Measurements from ENCODE around the gene PRKAR2A. TPM values are rescaled to one million over a fixed set of nuclear protein-coding genes. Genes with fewer than 3 reads are reported as not detected.
A peak's percentile ranks its signal among the peaks of the same experiment; 100 is the strongest.
"Not testable (repeated sequence)": the region's sequence is repeated elsewhere in the genome, so short reads cannot be mapped to it uniquely, and the experiment has no call there.

The PRKAR2A gene
- total RNA-seq, 1 donor from 2014 or later: 35.6 TPM

GRCh38 chr3:48725185-48725855, 122.4 kb downstream of the PRKAR2A start:
- not testable (repeated sequence) for DNase-seq

GRCh38 chr3:48723725-48724124, 123.9 kb downstream of the PRKAR2A start:
- no peak for DNase-seq

DNA sequence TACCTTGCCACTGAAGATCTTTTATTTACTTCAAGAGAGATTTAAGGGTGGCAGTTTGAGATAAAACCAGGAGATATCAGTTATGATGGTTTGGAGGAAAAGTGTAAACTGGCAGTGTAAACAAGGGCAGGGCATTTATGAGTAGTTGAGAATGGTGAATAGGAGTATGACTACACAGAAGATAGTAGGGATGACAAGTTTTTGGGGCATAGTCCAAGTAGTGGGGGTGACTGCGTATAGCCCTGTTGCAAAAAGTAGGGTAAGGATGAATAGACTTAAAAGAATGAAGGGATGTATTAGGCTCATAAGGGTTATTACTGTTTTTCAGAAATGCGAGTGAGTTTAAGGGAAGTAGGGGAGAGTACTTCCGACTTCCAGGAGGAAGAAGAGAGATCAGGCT, 124.4 kb downstream of the PRKAR2A start:
- not testable (repeated sequence) for DNase-seq

DNA sequence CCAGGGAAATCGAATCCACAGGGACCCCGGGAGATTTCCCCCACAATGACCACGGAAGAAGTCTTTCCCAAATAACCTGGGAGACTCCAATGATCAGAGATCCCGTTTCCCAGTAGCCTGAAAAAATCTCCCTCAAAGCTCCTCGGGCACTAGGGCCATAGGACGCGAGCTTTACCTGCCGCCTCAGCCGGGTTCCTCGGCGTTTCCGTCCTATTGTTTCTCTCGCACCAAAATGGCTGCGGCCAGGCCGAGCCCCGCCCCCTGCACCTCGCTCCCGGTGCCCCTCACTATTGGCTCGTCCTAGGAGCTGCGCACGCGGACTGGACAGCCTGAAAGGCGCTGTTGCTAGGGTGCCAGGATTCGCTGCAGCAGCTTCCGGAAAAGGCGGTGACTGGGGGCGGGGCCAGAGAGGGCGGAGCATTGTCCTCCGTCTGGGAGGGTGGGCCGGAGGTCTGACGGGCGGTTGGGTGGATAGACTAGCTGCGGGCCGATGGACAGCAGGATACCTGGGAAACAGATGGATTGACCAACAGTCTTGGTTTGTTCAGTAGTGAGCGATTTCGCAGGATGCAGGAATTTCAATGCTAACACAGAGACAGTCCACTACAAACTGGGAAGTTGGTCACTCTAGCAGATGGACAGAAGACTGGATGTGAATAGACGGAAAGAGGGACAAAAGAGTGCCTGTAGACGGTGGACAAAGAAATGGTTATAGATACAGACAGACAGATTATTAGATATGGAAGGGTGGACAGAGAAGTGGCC, 130.5 kb downstream of the PRKAR2A start, which contains the start of gene IP6K2:
Gene IP6K2 (minus strand): TSS at position 240 of the 765 bp plus-strand sequence. CDS start 21,930 bp downstream, outside the sequence.
- DNase-seq: peak; percentile 99

- DNase-seq: peak; percentile 48
These were observed 131.1 kb downstream of the PRKAR2A start for GRCh38 chr3:48716508-48716981.

GRCh38 chr3:48715174-48715800, 132.4 kb downstream of the PRKAR2A start:
- peak; percentile 51 for DNase-seq

DNA sequence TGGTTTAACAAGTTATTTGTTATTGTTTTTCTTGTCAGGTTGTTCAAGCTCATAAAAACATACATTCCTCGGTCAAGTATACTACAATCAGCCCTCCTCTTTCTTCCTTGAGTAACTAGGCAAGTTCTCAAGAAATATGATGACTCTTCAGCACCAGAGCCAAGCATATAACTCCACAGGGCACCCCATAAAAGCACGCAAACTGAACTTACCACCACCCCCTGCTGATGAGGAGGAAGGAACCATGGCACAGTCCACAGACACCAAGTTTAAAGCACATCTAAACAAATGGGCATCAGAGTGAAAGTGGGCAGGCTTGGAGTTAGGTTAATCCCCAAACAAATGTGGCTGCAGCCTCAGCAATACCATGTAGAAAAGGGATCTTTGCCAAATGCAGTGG, 135.9 kb downstream of the PRKAR2A start:
- DNase-seq: no peak

- no peak for DNase-seq
These were observed 138.6 kb downstream of the PRKAR2A start for GRCh38 chr3:48709051-48709461.

DNA sequence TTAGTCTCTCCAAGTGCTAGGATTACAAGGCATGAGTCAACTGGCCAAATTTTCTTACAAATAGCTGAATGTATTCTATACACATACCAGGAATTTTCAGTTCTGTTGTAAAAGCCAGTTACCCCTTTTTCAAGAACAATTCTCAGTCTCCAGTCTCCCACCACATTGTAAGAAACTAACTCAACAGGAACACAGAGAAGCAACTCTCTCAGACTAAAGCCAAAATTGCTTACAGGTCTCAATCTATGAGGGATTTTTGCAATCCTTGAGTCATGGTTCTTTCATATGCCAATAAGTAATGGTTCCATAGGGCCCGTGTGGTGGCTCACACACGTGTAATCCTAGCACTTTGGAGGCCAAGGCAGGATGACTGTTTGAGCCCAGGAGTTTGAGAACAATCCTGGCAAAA, 139.2 kb downstream of the PRKAR2A start:
- no peak for DNase-seq

- DNase-seq: no peak
These were observed 140.5 kb downstream of the PRKAR2A start for GRCh38 chr3:48707157-48707556.

- DNase-seq: no peak
These were observed 145.3 kb downstream of the PRKAR2A start for GRCh38 chr3:48702320-48702920.

DNA sequence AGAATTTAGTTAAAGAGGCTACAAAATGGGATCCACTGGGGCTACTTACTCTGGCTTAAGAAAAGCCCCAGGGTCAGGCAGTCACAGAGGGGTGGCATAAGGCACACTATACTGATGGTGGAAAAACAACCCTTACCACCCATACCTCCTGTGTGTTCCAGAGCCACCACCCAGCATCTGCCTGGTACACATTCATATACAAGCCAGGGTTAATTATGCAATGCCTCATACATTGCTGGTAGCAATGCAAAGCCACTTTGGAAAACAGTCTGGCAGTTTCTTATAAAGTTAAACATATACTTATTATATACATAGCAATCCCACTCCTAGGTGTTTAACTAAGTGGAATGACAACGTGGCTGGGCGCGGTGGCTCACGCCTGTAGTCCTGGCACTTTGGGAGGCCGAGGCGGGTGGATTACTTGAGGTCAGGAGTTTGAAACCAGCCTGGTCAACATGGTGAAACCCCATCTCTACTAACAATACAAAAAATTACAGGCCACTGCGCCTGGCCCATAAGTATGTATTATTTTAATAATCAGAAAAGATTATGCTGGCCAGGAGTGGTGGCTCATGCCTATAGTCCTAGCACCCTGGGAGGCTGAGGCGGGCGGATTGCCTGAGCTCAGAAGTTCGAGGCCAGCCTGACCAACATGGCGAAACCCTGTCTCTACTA, 146.8 kb downstream of the PRKAR2A start:
- DNase-seq: no peak

DNA sequence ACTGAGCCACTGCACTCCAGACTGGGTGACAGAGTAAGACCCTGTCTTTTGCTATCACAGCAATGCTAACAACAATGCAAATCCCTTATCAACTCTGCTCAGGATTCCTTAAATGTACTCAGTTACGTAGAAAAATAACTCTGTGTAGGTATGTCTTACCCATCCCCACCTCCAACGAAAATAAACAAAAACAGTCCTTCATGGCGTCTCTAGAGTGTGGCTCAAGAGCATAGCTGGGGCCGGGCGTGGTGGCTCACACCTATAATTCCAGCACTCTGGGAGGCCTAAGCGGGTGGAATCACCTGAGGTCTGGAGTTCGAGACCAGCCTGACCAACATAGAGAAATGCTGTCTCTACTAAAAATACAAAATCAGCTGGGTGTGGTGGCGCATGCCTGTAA, 148.8 kb downstream of the PRKAR2A start:
- no peak for DNase-seq

DNA sequence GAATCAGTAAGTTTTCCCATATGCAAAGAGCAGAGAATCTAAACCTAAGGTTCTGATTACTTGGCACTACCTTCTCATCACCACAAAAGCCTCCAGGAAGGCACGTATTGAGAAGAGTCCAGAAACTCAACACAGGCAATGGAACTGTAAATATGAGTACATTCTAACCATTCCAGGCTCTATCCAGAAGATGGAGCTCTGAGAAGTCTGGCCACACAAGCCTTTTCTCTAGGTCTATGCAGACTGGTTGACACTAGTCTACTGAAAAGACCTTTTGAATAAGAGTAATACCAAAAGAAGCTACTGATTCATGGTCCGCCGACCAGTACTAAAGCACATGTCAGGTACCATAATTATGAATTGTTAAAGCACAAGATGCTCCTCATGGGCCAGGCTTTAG, 149.7 kb downstream of the PRKAR2A start:
- no peak for DNase-seq

- DNase-seq: no peak
These were observed 151.1 kb downstream of the PRKAR2A start for GRCh38 chr3:48696601-48697000.

Other genes starting within 250 kb of the PRKAR2A start
- gene UQCRC1, start 238.2 kb downstream of the PRKAR2A start, total RNA-seq: 288 and 371 TPM in 2 replicates
- not detected in 2 replicates for gene TMEM89, start 226.1 kb downstream of the PRKAR2A start, total RNA-seq
- 23.9 and 27.7 TPM in 2 replicates for gene SLC26A6, start 212.4 kb downstream of the PRKAR2A start, total RNA-seq
- 0.17 and 0.47 TPM in 2 replicates for gene CELSR3, start 185.0 kb downstream of the PRKAR2A start, total RNA-seq
- gene NCKIPSD, start 162.0 kb downstream of the PRKAR2A start, total RNA-seq: 6.3 and 8.9 TPM in 2 replicates
- 49.7 and 58.2 TPM in 2 replicates for gene IP6K2, start 130.7 kb downstream of the PRKAR2A start, total RNA-seq
- gene SLC25A20, start 51.0 kb upstream of the PRKAR2A start, total RNA-seq: 21.9 and 29.3 TPM in 2 replicates
- gene ARIH2, start 71.0 kb upstream of the PRKAR2A start, total RNA-seq: 77.2 and 86.3 TPM in 2 replicates
- gene P4HTM, start 142.4 kb upstream of the PRKAR2A start, total RNA-seq: 12.1 and 16.5 TPM in 2 replicates
- 75.2 and 86.3 TPM in 2 replicates for gene WDR6, start 159.5 kb upstream of the PRKAR2A start, total RNA-seq
- 45.1 and 47.5 TPM in 2 replicates for gene DALRD3, start 170.7 kb upstream of the PRKAR2A start, total RNA-seq
- 66.4 and 74.0 TPM in 2 replicates for gene NDUFAF3, start 174.2 kb upstream of the PRKAR2A start, total RNA-seq
- gene IMPDH2, start 181.5 kb upstream of the PRKAR2A start, total RNA-seq: 145 and 226 TPM in 2 replicates
- 62.0 and 110 TPM in 2 replicates for gene QRICH1, start 246.2 kb upstream of the PRKAR2A start, total RNA-seq

All from dermis blood vessel endothelial cell (primary cell).